Right lobe of liver (tissue), 4 donors: Measurements from ENCODE around the gene ARHGAP19.

Source experiments
- CTCF ChIP-seq, 4 donors: fragments of 200-600 bp in 3 of 4; fragments of 450-650 bp in 1 of 4; IDR thresholded peaks; one replicate each; pipeline versions ENCODE4 v1.5.1 to v1.8.0; 2016 to 2022; ENCODE audit warnings: antibody characterized with exemption in 4 of 4, mild to moderate bottlenecking in 2 of 4
- POLR2A ChIP-seq: fragments of 450-650 bp; IDR thresholded peaks from one replicate; pipeline ENCODE4 v1.6.1; 2017; ENCODE audit warnings: antibody characterized with exemption, mild to moderate bottlenecking
- donor health status: DM: no; HTN: no; CAD: no.
- donor health status: DM: no; HTN: no; CAD: no.
- donor health status: DM: no; HTN: yes; CAD: no.

GRCh38 chr10:97175586-97175985 lies 116.9 kb downstream of the ARHGAP19 start:
- TF ChIP-seq CTCF (IDR thresholded peaks at IDR 0.05) (no peak), POLR2A (no peak)
